Upper lobe of left lung (tissue), 6 donors: ENCODE measurements around the gene SLC6A4. TPM values are rescaled to one million over a fixed set of nuclear protein-coding genes. Genes with fewer than 3 reads are reported as not detected.
A peak's percentile ranks its signal among the peaks of the same experiment; 100 is the strongest.
"Not testable (repeated sequence)": the region's sequence is repeated elsewhere in the genome, so short reads cannot be mapped to it uniquely, and the experiment has no call there.

ENCODE experiments used
- ATAC-seq, 2 donors: fragments of 200-7000 bp; cut with Tn5 transposase; one replicate each; pipeline ENCODE4 v1.9.1; 2022; ENCODE audit warnings: mild to moderate bottlenecking in 2 of 2, moderate library complexity in 2 of 2; ENCODE audit not compliant: low FRiP score in 2 of 2
- DNase-seq, 2 donors: peaks; one replicate each; pipeline ENCODE4 v3.0.0-alpha.2; 2019 to 2020
- H3K27ac ChIP-seq, 4 donors: fragments of 200-600 bp; sonication (generic); one replicate each; pipeline ENCODE4 v1.5.1; 2016 to 2019
- H3K27me3 ChIP-seq, 4 donors: fragments of 200-600 bp; sonication (generic); one replicate each; pipeline ENCODE4 v1.5.1; 2017 to 2019
- H3K36me3 ChIP-seq, 4 donors: fragments of 200-600 bp; sonication (generic); one replicate each; pipeline ENCODE4 v1.5.1; 2016 to 2019
- H3K4me1 ChIP-seq, 4 donors: fragments of 200-600 bp; sonication (generic); one replicate each; pipeline ENCODE4 v1.5.1; 2018 to 2019
- H3K4me3 ChIP-seq, 4 donors: fragments of 200-600 bp; sonication (generic); one replicate each; pipeline ENCODE4 v1.5.1; 2017 to 2019; ENCODE audit warnings: mild to moderate bottlenecking in 2 of 4, moderate library complexity in 1 of 4
- H3K9me3 ChIP-seq, 4 donors: fragments of 200-600 bp; sonication (generic); one replicate each; pipeline ENCODE4 v1.5.1; 2018 to 2019
- EP300 ChIP-seq, 4 donors: sonication (generic); formaldehyde crosslinking; IDR thresholded peaks; one replicate each; pipeline ENCODE4 v1.5.1; 2017; ENCODE audit warnings: antibody characterized with exemption in 4 of 4, control low read depth in 2 of 4
- POLR2A ChIP-seq, 4 donors: fragments of 450-650 bp; IDR thresholded peaks; one replicate each; pipeline ENCODE4 v1.5.1; 2016 to 2017; ENCODE audit warnings: antibody characterized with exemption in 4 of 4, mild to moderate bottlenecking in 2 of 4
- POLR2AphosphoS5 ChIP-seq, 2 donors: sonication (generic); formaldehyde crosslinking; IDR thresholded peaks; one replicate each; pipeline ENCODE4 v1.5.1; 2017; ENCODE audit warnings: antibody characterized with exemption in 2 of 2
- WGBS, 2 donors: methylation state at CpG; one replicate each; pipeline ENCODE4 v1.1.5; 2017 to 2018; 5-methylcytosine and 5-hydroxymethylcytosine counted together
- total RNA-seq, 6 donors: library from RNA; depleted of rRNA in 4 of 6; stranded (reverse); fragments of >200 nt in 4 of 6; gene quantifications; one replicate each; pipeline versions ENCODE4 v1.1.0 to v1.2.1, GENCODE V29; 2016 to 2021
- TF ChIP-seq, protein P1 (sequence below), 6 experiments: fragments of 450-650 bp in 4 of 6; fragments of 200-600 bp in 2 of 6; sonication (generic) in 2 of 6; IDR thresholded peaks; one replicate each; pipeline ENCODE4 v1.5.1; 2016 to 2019; ENCODE audit warnings: antibody characterized with exemption in 6 of 6
- donor health status: DM: no; HTN: no; CAD: no; lungs with moderate emphysema.
- donor health status: DM: no; HTN: yes; CAD: no; lungs with severe emphysema.

SLC6A4 gene
- total RNA-seq, 6 donors from 2014 or later: 14.7 to 289 (median 44.8) TPM

DNA sequence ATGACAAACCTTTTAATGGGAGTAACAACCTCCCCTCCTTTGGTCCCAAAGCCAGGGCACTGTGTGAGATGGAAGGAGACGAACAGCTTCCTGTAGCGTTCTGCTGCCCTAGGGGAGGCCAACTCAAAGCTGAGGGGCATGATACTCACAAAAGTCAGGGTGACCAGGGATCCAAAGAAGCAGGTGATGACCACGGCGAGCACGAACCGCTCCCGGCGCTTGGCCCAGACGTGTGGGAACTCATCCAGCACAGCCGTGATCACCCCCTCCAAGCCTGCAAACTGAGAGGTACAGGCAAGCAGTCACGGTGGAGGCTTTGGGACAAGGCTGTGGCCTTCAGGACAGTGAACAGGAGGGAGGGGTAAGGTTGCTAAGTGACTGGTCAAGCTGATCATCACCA is 25.1 kb downstream of the SLC6A4 start:
- Histone ChIP-seq H3K27me3 (no peaks in the 10 kb centered on the region), H3K4me3 (no peak overlapping the region), H3K27ac (peak overlapping the region in 1 of 4 donors; percentile 57), H3K9me3 (no peaks in the 10 kb centered on the region), H3K4me1 (no peaks in the 10 kb centered on the region), H3K36me3 (peaks cover 0 to 18% (median 5%) of the 10 kb centered on the region in 4 donors)
- DNase-seq (no peak), ATAC-seq (no peak)
- whole genome bisulfite sequencing, 2 donors: 84 to 87% methylated on average over 10 to 11 of the region's 11 CpGs
- TF ChIP-seq POLR2A (IDR thresholded peaks at IDR 0.05): no peak
- no peak for TF ChIP-seq POLR2AphosphoS5 (IDR thresholded peaks at IDR 0.05)
- TF ChIP-seq, protein P1, sequence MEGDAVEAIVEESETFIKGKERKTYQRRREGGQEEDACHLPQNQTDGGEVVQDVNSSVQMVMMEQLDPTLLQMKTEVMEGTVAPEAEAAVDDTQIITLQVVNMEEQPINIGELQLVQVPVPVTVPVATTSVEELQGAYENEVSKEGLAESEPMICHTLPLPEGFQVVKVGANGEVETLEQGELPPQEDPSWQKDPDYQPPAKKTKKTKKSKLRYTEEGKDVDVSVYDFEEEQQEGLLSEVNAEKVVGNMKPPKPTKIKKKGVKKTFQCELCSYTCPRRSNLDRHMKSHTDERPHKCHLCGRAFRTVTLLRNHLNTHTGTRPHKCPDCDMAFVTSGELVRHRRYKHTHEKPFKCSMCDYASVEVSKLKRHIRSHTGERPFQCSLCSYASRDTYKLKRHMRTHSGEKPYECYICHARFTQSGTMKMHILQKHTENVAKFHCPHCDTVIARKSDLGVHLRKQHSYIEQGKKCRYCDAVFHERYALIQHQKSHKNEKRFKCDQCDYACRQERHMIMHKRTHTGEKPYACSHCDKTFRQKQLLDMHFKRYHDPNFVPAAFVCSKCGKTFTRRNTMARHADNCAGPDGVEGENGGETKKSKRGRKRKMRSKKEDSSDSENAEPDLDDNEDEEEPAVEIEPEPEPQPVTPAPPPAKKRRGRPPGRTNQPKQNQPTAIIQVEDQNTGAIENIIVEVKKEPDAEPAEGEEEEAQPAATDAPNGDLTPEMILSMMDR (IDR thresholded peaks at IDR 0.05): no peak
- TF ChIP-seq EP300 (IDR thresholded peaks at IDR 0.05): no peak

DNA sequence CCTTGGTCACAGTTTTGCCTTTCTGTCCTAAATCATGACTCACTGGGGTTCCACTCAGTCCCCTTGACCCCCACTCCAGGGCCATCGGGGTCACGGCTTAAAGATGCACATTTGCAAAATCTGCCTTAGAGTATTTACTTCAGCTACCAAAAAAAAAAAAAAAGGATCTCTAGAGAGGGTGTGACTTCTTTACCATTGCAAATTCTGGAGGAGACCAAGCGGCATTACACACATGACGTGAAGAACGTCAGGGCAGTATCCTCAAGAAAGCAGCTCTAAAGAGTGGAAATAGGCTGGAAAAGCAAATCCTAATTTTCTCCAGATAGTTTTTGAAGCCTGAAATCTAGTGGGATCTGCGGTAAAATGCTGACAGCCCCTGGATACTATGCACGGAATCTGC is 25.6 kb downstream of the SLC6A4 start:
- DNase-seq (no peak), ATAC-seq (no peak)
- Histone ChIP-seq H3K9me3 (no peaks in the 10 kb centered on the region), H3K4me3 (no peak overlapping the region), H3K27me3 (no peaks in the 10 kb centered on the region), H3K27ac (no peak overlapping the region), H3K36me3 (peaks cover 0 to 18% (median 4%) of the 10 kb centered on the region in 4 donors), H3K4me1 (peaks cover 0 to under 1% (median 0%) of the 10 kb centered on the region in 4 donors)
- WGBS, 2 donors: 90 to 95% methylated on average over 7 of the region's 7 CpGs
- no peak for TF ChIP-seq POLR2A (IDR thresholded peaks at IDR 0.05)
- no peak for TF ChIP-seq EP300 (IDR thresholded peaks at IDR 0.05)
- TF ChIP-seq POLR2AphosphoS5 (IDR thresholded peaks at IDR 0.05): no peak
- TF ChIP-seq, protein P1 (IDR thresholded peaks at IDR 0.05): no peak

DNA sequence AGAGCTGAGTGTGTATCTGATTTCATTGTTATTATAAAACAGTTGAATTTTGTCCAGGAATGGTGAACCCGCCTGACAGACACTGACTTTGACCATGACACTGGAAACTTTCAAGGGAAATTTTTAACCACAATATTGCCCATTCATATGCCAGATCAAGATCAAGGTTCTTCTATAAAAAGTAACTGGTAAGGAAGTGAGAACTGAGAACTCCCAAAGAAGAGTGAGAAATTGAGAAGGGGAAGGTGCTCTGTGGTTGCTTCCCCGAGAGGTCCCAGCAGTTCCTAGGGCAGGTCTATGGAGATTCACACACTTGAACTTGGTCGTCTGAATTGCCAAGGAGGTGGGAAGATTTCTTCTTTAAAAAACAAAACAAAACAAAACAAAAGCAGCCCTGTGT is 27.3 kb downstream of the SLC6A4 start:
- Histone ChIP-seq H3K4me1 (peaks cover 0 to 9% (median 1%) of the 10 kb centered on the region in 4 donors), H3K27ac (peak overlapping the region in 2 of 4 donors; percentile 31 to 68), H3K9me3 (no peaks in the 10 kb centered on the region), H3K27me3 (no peaks in the 10 kb centered on the region), H3K4me3 (no peak overlapping the region), H3K36me3 (peaks cover 0 to 18% (median 0%) of the 10 kb centered on the region in 4 donors)
- ATAC-seq: no peak
- 43 to 46% methylated on average over 3 of the region's 3 CpGs for whole genome bisulfite sequencing, 2 donors
- DNase-seq: no peak
- TF ChIP-seq POLR2A (IDR thresholded peaks at IDR 0.05) (no peak), EP300 (IDR thresholded peaks at IDR 0.05) (no peak), POLR2AphosphoS5 (IDR thresholded peaks at IDR 0.05) (no peak)
- TF ChIP-seq, protein P1 (IDR thresholded peaks at IDR 0.05): no peak

DNA sequence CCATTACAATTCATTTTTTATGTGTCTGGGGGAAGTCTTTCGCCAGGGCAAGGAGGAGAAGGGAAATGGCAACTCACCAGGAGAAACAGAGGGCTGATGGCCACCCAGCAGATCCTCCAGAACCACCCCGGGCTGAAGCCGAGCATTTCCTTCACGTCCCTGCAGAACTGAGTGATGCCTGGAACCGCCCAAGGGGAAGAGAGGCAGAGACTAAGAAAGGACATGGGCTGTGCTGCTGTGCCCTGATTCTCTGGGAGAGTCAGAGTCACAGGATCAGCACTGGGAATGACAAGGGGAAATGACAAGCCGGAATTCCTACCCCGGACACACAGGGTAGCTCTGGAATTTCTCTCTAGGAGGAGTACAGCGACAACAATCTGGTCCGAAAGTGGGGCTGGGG is 27.8 kb downstream of the SLC6A4 start:
- Histone ChIP-seq H3K4me3 (no peak overlapping the region), H3K36me3 (peaks cover 0 to 18% (median 0%) of the 10 kb centered on the region in 4 donors), H3K9me3 (no peaks in the 10 kb centered on the region), H3K27me3 (no peaks in the 10 kb centered on the region), H3K4me1 (peaks cover 0 to 9% (median 1%) of the 10 kb centered on the region in 4 donors), H3K27ac (peak overlapping the region in 2 of 4 donors; percentile 31 to 68)
- DNase-seq: no peak
- TF ChIP-seq EP300 (IDR thresholded peaks at IDR 0.05) (no peak), POLR2AphosphoS5 (IDR thresholded peaks at IDR 0.05) (no peak), POLR2A (IDR thresholded peaks at IDR 0.05) (no peak)
- TF ChIP-seq, protein P1 (IDR thresholded peaks at IDR 0.05): no peak
- 62 to 79% methylated on average over 9 of the region's 9 CpGs for WGBS, 2 donors
- no peak for ATAC-seq

DNA sequence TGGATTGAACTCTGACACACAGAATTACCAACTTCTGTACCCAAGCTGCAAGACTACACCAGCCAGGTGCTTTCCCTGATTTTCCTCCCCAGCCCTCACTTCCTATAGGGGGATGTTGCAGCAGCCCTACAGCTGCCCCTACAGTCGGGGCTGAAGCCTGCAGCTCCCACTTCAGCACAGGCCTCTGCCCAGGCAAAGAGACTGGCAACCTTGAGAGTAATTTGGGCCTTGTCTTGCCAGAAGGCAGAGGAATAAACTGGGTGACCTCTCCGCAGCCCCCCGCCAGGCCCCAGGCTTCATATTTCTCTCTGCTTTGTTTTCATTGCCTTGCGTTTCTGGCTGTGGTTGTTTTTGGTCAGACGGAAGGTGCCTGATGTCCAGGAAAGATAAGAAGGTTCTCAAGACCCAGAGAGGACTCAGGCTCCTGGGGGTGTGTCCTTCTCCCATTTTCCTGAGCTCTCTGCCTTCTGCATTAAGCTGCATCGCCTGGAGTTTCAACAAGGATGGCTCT is 32.0 kb downstream of the SLC6A4 start:
- H3K4me1 ChIP-seq: peaks cover 0 to 9% (median 1%) of the 10 kb centered on the region in 4 donors
- no peaks in the 10 kb centered on the region for H3K9me3 ChIP-seq
- ATAC-seq (peak in 1 of 2 donors; percentile 28), DNase-seq (no peak)
- peak overlapping the region in 1 of 4 donors; percentile 44 for H3K27ac ChIP-seq
- no peak overlapping the region for H3K4me3 ChIP-seq
- no peaks in the 10 kb centered on the region for H3K27me3 ChIP-seq
- H3K36me3 ChIP-seq: peaks cover 0 to 14% (median 3%) of the 10 kb centered on the region in 4 donors
- TF ChIP-seq, protein P1 (IDR thresholded peaks at IDR 0.05): no peak
- no peak for TF ChIP-seq POLR2AphosphoS5 (IDR thresholded peaks at IDR 0.05)
- no peak for TF ChIP-seq EP300 (IDR thresholded peaks at IDR 0.05)
- TF ChIP-seq POLR2A (IDR thresholded peaks at IDR 0.05): no peak
- WGBS, 2 donors: 66 to 70% methylated on average over 6 of the region's 6 CpGs

DNA sequence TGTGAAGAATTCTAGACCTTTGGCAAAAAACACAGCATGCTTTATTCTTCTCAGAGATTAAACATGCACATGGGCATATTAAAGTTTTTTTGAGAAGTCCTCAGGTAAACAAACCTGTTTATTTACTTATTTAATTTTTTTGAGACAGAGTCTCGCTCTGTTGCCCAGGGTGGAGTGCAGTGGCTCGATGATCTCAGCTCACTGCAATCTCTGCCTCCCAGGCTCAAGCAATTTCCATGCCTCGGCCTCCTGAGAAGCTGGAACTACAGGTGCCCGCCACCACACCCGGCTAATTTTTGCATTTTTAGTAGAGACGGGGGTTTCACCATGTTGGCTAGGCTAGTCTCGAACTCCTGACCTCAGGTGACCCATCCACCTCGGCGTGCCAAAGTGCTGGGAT is 34.8 kb downstream of the SLC6A4 start:
- H3K4me3 ChIP-seq, H3K27ac ChIP-seq, ATAC-seq, DNase-seq, H3K4me1 ChIP-seq, H3K9me3 ChIP-seq, H3K27me3 ChIP-seq: not testable (repeated sequence)
- peaks cover 0 to 11% (median 5%) of the 10 kb centered on the region in 4 donors for H3K36me3 ChIP-seq
- 92 to 99% methylated on average over 6 to 8 of the region's 9 CpGs for WGBS, 2 donors
